ENCODE data around the gene SNX32.

GRCh38 chr11:65864706-65865471, 31.1 kb downstream of the SNX32 start:
- no peak for TF ChIP-seq ZNF274 (IDR thresholded peaks at IDR 0.05; ENCODE audit: low read depth, low read length)
- no peak for TF ChIP-seq SUZ12 (IDR thresholded peaks at IDR 0.05; ENCODE audit: extremely low read depth, insufficient read depth, insufficient read length)
- TF ChIP-seq YY1 (IDR thresholded peaks at IDR 0.05; ENCODE audit: insufficient read depth, insufficient read length): no peak

All from NT2/D1 (cell line).